Measurements from ENCODE around the gene SLC24A1.

The SLC24A1 gene

GRCh38 chr15:65619626-65620290, 2.0 kb upstream of the SLC24A1 start:
- no peak for DNase-seq

- no peak for DNase-seq
Observed at GRCh38 chr15:65620833-65621232, 905 bp upstream of the SLC24A1 start.

- no peak for DNase-seq
Observed at GRCh38 chr15:65623103-65623502, 1.4 kb downstream of the SLC24A1 start.

GRCh38 chr15:65626856-65627255, 5.1 kb downstream of the SLC24A1 start:
- DNase-seq, result no peak

GRCh38 chr15:65629548-65629947, 7.8 kb downstream of the SLC24A1 start:
- no peak for DNase-seq

GRCh38 chr15:65630760-65631159, 9.0 kb downstream of the SLC24A1 start:
- DNase-seq, result no peak

GRCh38 chr15:65631503-65631902, 9.8 kb downstream of the SLC24A1 start:
- DNase-seq, result no peak

GRCh38 chr15:65632780-65633375, 11.1 kb downstream of the SLC24A1 start:
- DNase-seq, result no peak

GRCh38 chr15:65633752-65634151, 12.0 kb downstream of the SLC24A1 start:
- DNase-seq, result no peak

- no peak for DNase-seq
Observed at GRCh38 chr15:65634356-65634755, 12.6 kb downstream of the SLC24A1 start.

GRCh38 chr15:65638109-65638508, 16.4 kb downstream of the SLC24A1 start:
- DNase-seq, result no peak

GRCh38 chr15:65638681-65639089, 16.9 kb downstream of the SLC24A1 start:
- peak; percentile 28 for DNase-seq

- DNase-seq, result no peak
Observed at GRCh38 chr15:65639509-65639908, 17.8 kb downstream of the SLC24A1 start.

GRCh38 chr15:65641768-65642475, 20.2 kb downstream of the SLC24A1 start:
- no peak for DNase-seq

- no peak for DNase-seq
Observed at GRCh38 chr15:65642594-65642993, 20.9 kb downstream of the SLC24A1 start.

- DNase-seq, result no peak
Observed at GRCh38 chr15:65644282-65644681, 22.5 kb downstream of the SLC24A1 start.

- no peak for DNase-seq
Observed at GRCh38 chr15:65645392-65645791, 23.7 kb downstream of the SLC24A1 start.

GRCh38 chr15:65646486-65646885, 24.7 kb downstream of the SLC24A1 start:
- no peak for DNase-seq

- no peak for DNase-seq
Observed at GRCh38 chr15:65650312-65651041, 28.7 kb downstream of the SLC24A1 start.

- DNase-seq, result no peak
Observed at GRCh38 chr15:65651042-65651322, 29.2 kb downstream of the SLC24A1 start.

GRCh38 chr15:65651831-65652749, 30.4 kb downstream of the SLC24A1 start:
- no peak for DNase-seq

GRCh38 chr15:65653341-65653740, 31.6 kb downstream of the SLC24A1 start:
- DNase-seq, result no peak
